ENCODE results near the gene GOLGA8O.
"Not testable (repeated sequence)": the region's sequence is repeated elsewhere in the genome, so short reads cannot be mapped to it uniquely, and the experiment has no call there.

Gene GOLGA8O

GRCh38 chr15:32455534-32455933 is at the start of gene GOLGA8O:
Gene GOLGA8O (minus strand): TSS chr15:32455634. CDS start chr15:32455536, 98 bp downstream.
- DNase-seq (ENCODE audit: low spot score) = not testable (repeated sequence)

GRCh38 chr15:32504152-32504811 is 48.8 kb upstream of the GOLGA8O start:
- DNase-seq (ENCODE audit: low spot score) = not testable (repeated sequence)

- not testable (repeated sequence) for DNase-seq (ENCODE audit: low spot score)
These were observed 47.5 kb upstream of the GOLGA8O start for GRCh38 chr15:32502946-32503345.

- not testable (repeated sequence) for DNase-seq (ENCODE audit: low spot score)
These were observed 37.3 kb upstream of the GOLGA8O start for GRCh38 chr15:32492768-32493167.

GRCh38 chr15:32486474-32486873 is 31.0 kb upstream of the GOLGA8O start:
- DNase-seq (ENCODE audit: low spot score) = not testable (repeated sequence)

- not testable (repeated sequence) for DNase-seq (ENCODE audit: low spot score)
These were observed 27.9 kb upstream of the GOLGA8O start for GRCh38 chr15:32483377-32483776.

GRCh38 chr15:32481683-32482082 is 26.2 kb upstream of the GOLGA8O start:
- DNase-seq (ENCODE audit: low spot score) = not testable (repeated sequence)

- not testable (repeated sequence) for DNase-seq (ENCODE audit: low spot score)
These were observed 12.6 kb upstream of the GOLGA8O start for GRCh38 chr15:32468076-32468475.

GRCh38 chr15:32440445-32440977 is 14.9 kb downstream of the GOLGA8O start:
- not testable (repeated sequence) for DNase-seq (ENCODE audit: low spot score)

- not testable (repeated sequence) for DNase-seq (ENCODE audit: low spot score)
These were observed 21.1 kb downstream of the GOLGA8O start for GRCh38 chr15:32434102-32434963.

- not testable (repeated sequence) for DNase-seq (ENCODE audit: low spot score)
These were observed 27.8 kb downstream of the GOLGA8O start for GRCh38 chr15:32427635-32428034.

- not testable (repeated sequence) for DNase-seq (ENCODE audit: low spot score)
These were observed 28.9 kb downstream of the GOLGA8O start for GRCh38 chr15:32426511-32426910.

- not testable (repeated sequence) for DNase-seq (ENCODE audit: low spot score)
These were observed 47.5 kb downstream of the GOLGA8O start for GRCh38 chr15:32407903-32408302.

- not testable (repeated sequence) for DNase-seq (ENCODE audit: low spot score)
These were observed 52.2 kb downstream of the GOLGA8O start, which contains the start of gene GOLGA8K for GRCh38 chr15:32403192-32403591. Gene GOLGA8K (minus strand): TSS chr15:32403292. CDS start chr15:32403194, 98 bp downstream.

- DNase-seq (ENCODE audit: low spot score) = not testable (repeated sequence)
These were observed 58.9 kb downstream of the GOLGA8O start for GRCh38 chr15:32396522-32396921.
